Right lobe of liver (tissue), 6 donors: ENCODE data around the gene SH3RF3. TPM values are rescaled to one million over a fixed set of nuclear protein-coding genes. Genes with fewer than 3 reads are reported as not detected.

Experiments
- ATAC-seq, 4 donors: fragments of 200-7000 bp; cut with Tn5 transposase; one replicate each; pipeline ENCODE4 v1.9.1; 2020; ENCODE audit warnings: mild to moderate bottlenecking in 4 of 4, moderate library complexity in 4 of 4
- DNase-seq, 3 donors: peaks; one replicate each; pipeline ENCODE4 v3.0.0-alpha.2; 2020
- H3K27ac ChIP-seq, 3 donors: fragments of 200-600 bp; one replicate each; pipeline ENCODE4 v1.8.0; 2022
- H3K27me3 ChIP-seq, 2 donors: fragments of 200-600 bp; one replicate each; pipeline ENCODE4 v1.8.0; 2022
- H3K36me3 ChIP-seq, 4 donors: fragments of 200-600 bp; sonication (generic) in 1 of 4; one replicate each; pipeline versions ENCODE4 v1.5.1 to v1.8.0; 2017 to 2022; ENCODE audit warnings: control low read depth in 1 of 4
- H3K4me1 ChIP-seq, 4 donors: fragments of 200-600 bp; sonication (generic) in 1 of 4; one replicate each; pipeline versions ENCODE4 v1.5.1 to v1.8.0; 2017 to 2022; ENCODE audit warnings: control low read depth in 1 of 4
- H3K4me3 ChIP-seq, 3 donors: fragments of 200-600 bp; one replicate each; pipeline ENCODE4 v1.8.0; 2022
- H3K9me3 ChIP-seq, 4 donors: fragments of 200-600 bp; sonication (generic) in 1 of 4; one replicate each; pipeline versions ENCODE4 v1.5.1 to v1.8.0; 2017 to 2022; ENCODE audit warnings: control low read depth in 1 of 4
- POLR2A ChIP-seq: fragments of 450-650 bp; IDR thresholded peaks from one replicate; pipeline ENCODE4 v1.6.1; 2017; ENCODE audit warnings: antibody characterized with exemption, mild to moderate bottlenecking
- WGBS: methylation state at CpG from one replicate; pipeline ENCODE4 v1.1.6; 2018; ENCODE audit warnings: low coverage, low lambda C conversion rate; ENCODE audit not compliant: insufficient coverage; ENCODE audit errors: missing lambda C conversion rate; 5-methylcytosine and 5-hydroxymethylcytosine counted together
- intact Hi-C, 2 donors: fragments of 100-400 bp; cut with DNase I; formaldehyde crosslinking; loops; one replicate each; pipeline versions ENCODE4 v1.11.2 to v1.14.1; 2022
- total RNA-seq, 6 experiments: library from RNA; depleted of rRNA in 2 of 6; stranded (reverse); fragments of >200 nt in 2 of 6; fragmentation: NEBNext Ultra II Directional in 3 of 6; extraction: Animal tissue kit (Norgen Biotek cat#: 25700) in 3 of 6; gene quantifications; one replicate each; pipeline versions ENCODE4 v1.1.0 to v1.2.4, GENCODE V29; 2016 to 2023
- TF ChIP-seq, protein P1 (sequence below), 4 donors: fragments of 200-600 bp in 3 of 4; fragments of 450-650 bp in 1 of 4; IDR thresholded peaks; one replicate each; pipeline versions ENCODE4 v1.5.1 to v1.8.0; 2016 to 2022; ENCODE audit warnings: antibody characterized with exemption in 4 of 4, mild to moderate bottlenecking in 2 of 4
- donor health status: DM: no; HTN: yes; CAD: no.
- donor health status: DM: no; HTN: no; CAD: no.
- donor health status: DM: no; HTN: no; CAD: no.
- donor health status: DM: no; HTN: yes; CAD: no.
- donor health status: DM: no; HTN: yes; CAD: no.

SH3RF3 gene
- total RNA-seq, 6 experiments from 2014 or later = 0.68 to 1.6 (median 1.2) TPM

DNA sequence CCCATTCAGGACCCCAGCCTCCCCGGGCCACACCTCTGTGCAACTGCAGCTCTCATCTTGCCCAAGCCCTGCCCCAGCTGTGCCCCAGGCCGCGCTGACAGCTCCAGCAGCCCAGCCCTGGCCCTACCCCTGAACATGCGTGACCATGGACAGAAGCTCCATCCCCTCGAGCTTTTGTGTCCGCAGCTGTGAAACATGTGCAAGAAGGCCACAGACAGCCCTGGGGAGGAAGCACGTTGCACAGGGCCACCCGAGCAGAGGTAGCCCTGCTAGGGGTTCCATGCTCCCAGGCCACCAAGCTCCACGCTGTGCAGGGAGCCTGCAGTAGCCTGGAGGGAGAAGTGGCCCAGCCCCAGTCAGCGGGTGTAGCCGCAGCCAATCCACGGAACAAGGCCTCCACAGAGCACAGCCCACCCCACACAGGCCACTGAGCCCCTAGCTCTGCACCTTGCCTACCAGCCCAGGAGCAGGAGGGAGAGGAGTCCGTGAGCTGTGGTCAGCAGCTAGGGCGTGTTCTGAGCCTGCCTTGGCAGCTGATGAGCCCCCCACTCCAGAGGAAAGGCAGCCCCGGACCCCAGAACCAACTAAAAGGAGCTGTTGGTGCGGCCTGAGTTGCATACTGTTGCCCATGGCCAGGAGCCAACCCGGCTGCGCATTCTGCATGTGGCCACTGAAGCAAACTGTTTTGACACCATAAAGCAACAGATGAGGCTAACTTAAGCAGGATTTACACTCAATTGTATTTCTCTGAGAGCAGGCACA, 300.7 kb downstream of the SH3RF3 start:
- intact Hi-C loops = no loop called here
- DNase-seq (no peak), ATAC-seq (no peak)
- Histone ChIP-seq H3K27ac (no peak overlapping the region), H3K4me3 (no peak overlapping the region), H3K36me3 (no peaks in the 10 kb centered on the region), H3K9me3 (no peaks in the 10 kb centered on the region), H3K27me3 (no peaks in the 10 kb centered on the region), H3K4me1 (no peaks in the 10 kb centered on the region)
- no CpG with 5 or more reads among the region's 18 CpGs for WGBS
- no peak for TF ChIP-seq POLR2A
- TF ChIP-seq, protein P1, sequence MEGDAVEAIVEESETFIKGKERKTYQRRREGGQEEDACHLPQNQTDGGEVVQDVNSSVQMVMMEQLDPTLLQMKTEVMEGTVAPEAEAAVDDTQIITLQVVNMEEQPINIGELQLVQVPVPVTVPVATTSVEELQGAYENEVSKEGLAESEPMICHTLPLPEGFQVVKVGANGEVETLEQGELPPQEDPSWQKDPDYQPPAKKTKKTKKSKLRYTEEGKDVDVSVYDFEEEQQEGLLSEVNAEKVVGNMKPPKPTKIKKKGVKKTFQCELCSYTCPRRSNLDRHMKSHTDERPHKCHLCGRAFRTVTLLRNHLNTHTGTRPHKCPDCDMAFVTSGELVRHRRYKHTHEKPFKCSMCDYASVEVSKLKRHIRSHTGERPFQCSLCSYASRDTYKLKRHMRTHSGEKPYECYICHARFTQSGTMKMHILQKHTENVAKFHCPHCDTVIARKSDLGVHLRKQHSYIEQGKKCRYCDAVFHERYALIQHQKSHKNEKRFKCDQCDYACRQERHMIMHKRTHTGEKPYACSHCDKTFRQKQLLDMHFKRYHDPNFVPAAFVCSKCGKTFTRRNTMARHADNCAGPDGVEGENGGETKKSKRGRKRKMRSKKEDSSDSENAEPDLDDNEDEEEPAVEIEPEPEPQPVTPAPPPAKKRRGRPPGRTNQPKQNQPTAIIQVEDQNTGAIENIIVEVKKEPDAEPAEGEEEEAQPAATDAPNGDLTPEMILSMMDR (IDR thresholded peaks at IDR 0.05) = no peak

DNA sequence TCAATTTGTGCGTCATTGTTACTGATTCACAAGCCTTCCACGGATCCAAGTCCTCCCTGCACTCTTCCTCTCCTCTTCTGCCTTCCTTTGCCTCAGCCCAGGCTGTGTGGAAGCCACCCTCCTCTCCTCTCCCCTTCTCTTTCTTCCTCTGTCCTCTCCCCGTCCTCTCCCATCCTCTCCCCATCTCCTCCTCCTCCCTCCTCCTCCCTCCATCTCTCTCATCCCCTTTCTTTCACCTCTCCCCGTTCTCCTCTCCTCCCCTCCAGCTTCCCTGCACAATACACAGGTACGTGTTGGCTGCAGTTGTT, 301.3 kb downstream of the SH3RF3 start:
- no peaks in the 10 kb centered on the region for H3K27me3 ChIP-seq
- H3K9me3 ChIP-seq = no peaks in the 10 kb centered on the region
- H3K36me3 ChIP-seq = no peaks in the 10 kb centered on the region
- TF ChIP-seq POLR2A = no peak
- 67% methylated on average over 5 of the region's 5 CpGs for WGBS
- ATAC-seq (no peak), DNase-seq (no peak)
- no peak overlapping the region for H3K4me3 ChIP-seq
- H3K4me1 ChIP-seq = no peaks in the 10 kb centered on the region
- H3K27ac ChIP-seq = no peak overlapping the region
- intact Hi-C loops = no loop called here

DNA sequence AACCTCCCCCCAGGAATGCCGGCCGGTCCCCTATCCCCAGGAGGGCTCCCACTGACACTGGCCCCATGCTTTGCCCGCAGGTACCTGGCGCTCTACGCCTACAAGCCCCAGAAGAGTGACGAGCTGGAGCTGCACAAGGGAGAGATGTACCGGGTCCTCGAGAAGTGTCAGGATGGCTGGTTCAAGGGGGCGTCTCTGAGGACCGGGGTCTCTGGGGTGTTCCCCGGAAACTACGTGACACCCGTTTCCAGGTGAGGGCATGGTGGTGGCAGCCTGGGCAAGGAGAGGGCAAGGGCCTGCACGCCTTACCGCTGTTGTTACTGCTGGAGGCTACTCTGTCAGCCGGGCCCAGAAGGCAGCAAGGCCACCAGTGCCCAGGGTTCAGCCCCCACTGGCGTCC, 303.4 kb downstream of the SH3RF3 start:
- Histone ChIP-seq H3K27me3 (no peaks in the 10 kb centered on the region), H3K27ac (no peak overlapping the region), H3K9me3 (no peaks in the 10 kb centered on the region), H3K36me3 (no peaks in the 10 kb centered on the region), H3K4me1 (peaks cover 0 to 6% (median 0%) of the 10 kb centered on the region in 4 donors), H3K4me3 (no peak overlapping the region)
- no peak for DNase-seq
- ATAC-seq = no peak
- WGBS = 81% methylated on average over 4 of the region's 17 CpGs
- intact Hi-C loops = no loop called here
- TF ChIP-seq POLR2A = no peak
- TF ChIP-seq, protein P1 (IDR thresholded peaks at IDR 0.05) = no peak

DNA sequence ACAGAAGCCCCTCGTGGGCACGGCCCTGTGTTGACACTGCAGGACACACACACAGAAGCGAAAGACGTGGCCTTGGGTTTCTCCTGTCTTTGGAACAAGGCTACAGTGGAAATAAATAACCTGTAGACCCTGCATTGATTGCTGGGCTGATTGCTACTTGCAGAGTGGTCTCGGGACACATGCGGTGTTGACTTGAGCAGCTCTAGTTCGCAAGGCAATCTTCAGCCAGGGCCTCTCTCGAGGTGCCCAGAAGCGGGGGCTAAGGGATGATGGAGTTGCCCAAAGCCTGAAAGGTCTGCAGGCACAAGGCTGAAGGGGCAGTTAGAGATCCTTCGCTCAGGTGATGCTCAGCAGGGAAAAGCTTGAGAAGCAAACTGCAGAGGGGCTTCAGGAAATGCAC, 304.5 kb downstream of the SH3RF3 start:
- Histone ChIP-seq H3K9me3 (no peaks in the 10 kb centered on the region), H3K27me3 (no peaks in the 10 kb centered on the region), H3K4me3 (no peak overlapping the region), H3K27ac (no peak overlapping the region), H3K36me3 (no peaks in the 10 kb centered on the region), H3K4me1 (peaks cover 0 to 12% (median 0%) of the 10 kb centered on the region in 4 donors)
- WGBS = 60% methylated on average over 4 of the region's 10 CpGs
- no peak for DNase-seq
- TF ChIP-seq, protein P1 (IDR thresholded peaks at IDR 0.05) = no peak
- TF ChIP-seq POLR2A = no peak
- intact Hi-C loops = no loop called here
- no peak for ATAC-seq

DNA sequence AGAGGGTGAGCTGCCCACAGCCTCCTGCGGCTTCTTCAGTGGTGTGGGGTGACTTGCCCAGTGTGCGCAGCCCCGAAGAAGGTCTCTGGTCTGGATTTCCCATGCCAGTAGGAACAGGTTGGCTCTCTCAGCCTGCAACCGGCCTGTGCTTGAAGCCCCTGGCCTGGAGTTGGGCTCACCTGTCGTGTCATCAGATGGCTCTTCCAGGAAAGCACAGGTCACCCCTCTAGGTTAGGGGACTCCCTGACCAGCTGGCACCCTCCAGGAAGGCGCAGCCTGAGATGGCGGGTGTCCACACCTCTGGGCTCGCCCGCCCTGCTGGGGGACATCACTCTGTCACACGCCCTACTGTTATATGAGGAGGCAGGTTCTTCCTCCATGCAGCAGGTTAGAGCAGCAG, 304.9 kb downstream of the SH3RF3 start:
- ATAC-seq (no peak), DNase-seq (no peak)
- WGBS = no CpG with 5 or more reads among the region's 10 CpGs

More for the DNA sequence above, 304.9 kb downstream of the SH3RF3 start:
- intact Hi-C loops = no loop called here
- H3K27ac ChIP-seq = no peak overlapping the region
- TF ChIP-seq, protein P1 (IDR thresholded peaks at IDR 0.05) = no peak
- no peak for TF ChIP-seq POLR2A
- H3K27me3 ChIP-seq = no peaks in the 10 kb centered on the region
- H3K4me1 ChIP-seq = peaks cover 0 to 12% (median 0%) of the 10 kb centered on the region in 4 donors
- H3K36me3 ChIP-seq = no peaks in the 10 kb centered on the region
- H3K4me3 ChIP-seq = no peak overlapping the region
- H3K9me3 ChIP-seq = no peaks in the 10 kb centered on the region
